ENCODE measurements around the gene RAB22A.

GRCh38 chr20:58289143-58289542, 20.4 kb upstream of the RAB22A start:
- TF ChIP-seq POLR2AphosphoS5 (IDR thresholded peaks at IDR 0.05; ENCODE audit: low read depth, low read length) (no peak), POLR2A (IDR thresholded peaks at IDR 0.05; ENCODE audit: low read depth, low read length) (no peak), TAF1 (IDR thresholded peaks at IDR 0.05; ENCODE audit: low read depth, low read length) (no peak), SPI1 (IDR thresholded peaks at IDR 0.05; ENCODE audit: low read depth, low read length) (no peak), POU2F2 (IDR thresholded peaks at IDR 0.05; ENCODE audit: low read depth, low read length) (no peak), PAX5 (IDR thresholded peaks at IDR 0.05; ENCODE audit: insufficient read depth, low read length, severe bottlenecking) (no peak)

Measured in GM12891 (cell line).